HepG2 (cell line): ENCODE data around the gene ANKRD44. TPM values are rescaled to one million over a fixed set of nuclear protein-coding genes. Genes with fewer than 3 reads are reported as not detected.

Source experiments
- CENPBD1 ChIP-seq: sonication (generic); formaldehyde crosslinking; IDR thresholded peaks from 2 replicates; pipeline ENCODE4 v1.8.0; 2022; ENCODE audit warnings: missing genetic modification reagents, low read depth, mild to moderate bottlenecking, borderline replicate concordance
- CHD2 ChIP-seq: IDR thresholded peaks from 2 replicates; pipeline ENCODE4 v1.6.1; 2011; ENCODE audit warnings: low read depth, low read length, improper control_type of control experiment
- ZNF343 ChIP-seq: sonication (generic); formaldehyde crosslinking; IDR thresholded peaks from 2 replicates; pipeline ENCODE4 v1.4.0; 2020; ENCODE audit warnings: mild to moderate bottlenecking, missing genetic modification reagents
- ZNF546 ChIP-seq: sonication (generic); formaldehyde crosslinking; conservative IDR thresholded peaks from 2 replicates; pipeline ENCODE4 v1.8.1; 2023; ENCODE audit warnings: mild to moderate bottlenecking, missing genetic modification reagents
- ZNF639 ChIP-seq: conservative IDR thresholded peaks from 2 replicates; pipeline ENCODE4 v1.6.1; 2018; ENCODE audit warnings: missing genetic modification reagents
- ZNF816 ChIP-seq: sonication (generic); formaldehyde crosslinking; IDR thresholded peaks from 2 replicates; pipeline ENCODE4 v1.8.0; 2022; ENCODE audit warnings: missing genetic modification reagents, mild to moderate bottlenecking, borderline replicate concordance
- polyA plus RNA-seq, 8 experiments: library from polyadenylated mRNA; depleted of rRNA in 3 of 8; stranded (reverse) in 7 of 8; unstranded in 1 of 8; fragments of >200 nt; fragmentation: Illumina TruSeq in 4 of 8; extraction: Trizol in 4 of 8; gene quantifications; 2 replicates each; pipeline versions ENCODE4 v1.2.1 to v1.2.3, GENCODE V29; 2011 to 2016; ENCODE audit warnings: low read depth in 4 of 8, missing spikeins in 1 of 8, mixed read lengths in 1 of 8; ENCODE audit not compliant: insufficient read depth in 1 of 8
- total RNA-seq, 5 experiments: library from RNA; depleted of rRNA; stranded (reverse); fragments of >200 nt; fragmentation: Illumina TruSeq; extraction: Trizol; gene quantifications; 2 replicates each; pipeline ENCODE4 v1.2.3, GENCODE V29; 2016; ENCODE audit warnings: low read depth in 1 of 5
- TF ChIP-seq, protein P1 (sequence below): sonication (generic); formaldehyde crosslinking; IDR thresholded peaks from 2 replicates; pipeline ENCODE4 v1.4.0; 2020; ENCODE audit warnings: missing genetic modification reagents, borderline replicate concordance
- TF ChIP-seq, protein P2 (sequence below): sonication (generic); formaldehyde crosslinking; IDR thresholded peaks from 2 replicates; pipeline ENCODE4 v1.5.1; 2020; ENCODE audit warnings: missing genetic modification reagents, mild to moderate bottlenecking, borderline replicate concordance
- TF ChIP-seq, protein P3 (sequence below): sonication (generic); formaldehyde crosslinking; IDR thresholded peaks from 2 replicates; pipeline ENCODE4 v1.4.0; 2020; ENCODE audit warnings: mild to moderate bottlenecking, missing genetic modification reagents

The ANKRD44 gene
- total and polyA plus RNA-seq, 2 of the 13 experiments (the other 11 are each of a cell fraction or from before 2014, with no cell fraction given) = 0.04 to 0.11 TPM

DNA sequence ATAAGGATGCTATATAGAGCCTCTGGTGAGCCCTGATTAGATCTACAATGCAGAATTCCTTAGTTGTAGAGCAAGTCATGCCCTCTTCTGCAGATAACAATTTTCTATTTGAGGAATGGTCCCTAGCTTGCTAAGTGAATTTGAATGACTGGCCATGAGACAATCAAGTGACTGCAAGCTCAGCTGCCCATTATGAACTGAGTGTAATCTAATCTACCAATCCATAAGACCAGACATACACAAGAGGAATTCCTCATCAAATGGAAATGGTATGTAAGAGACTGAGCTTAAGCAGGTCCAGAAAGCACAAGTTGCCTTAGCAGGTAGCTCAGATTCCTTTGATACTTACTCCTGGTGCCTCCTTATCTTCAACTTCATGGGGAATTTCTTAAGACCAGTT lies 4.8 kb upstream of the ANKRD44 start (continued):
- TF ChIP-seq, protein P1, sequence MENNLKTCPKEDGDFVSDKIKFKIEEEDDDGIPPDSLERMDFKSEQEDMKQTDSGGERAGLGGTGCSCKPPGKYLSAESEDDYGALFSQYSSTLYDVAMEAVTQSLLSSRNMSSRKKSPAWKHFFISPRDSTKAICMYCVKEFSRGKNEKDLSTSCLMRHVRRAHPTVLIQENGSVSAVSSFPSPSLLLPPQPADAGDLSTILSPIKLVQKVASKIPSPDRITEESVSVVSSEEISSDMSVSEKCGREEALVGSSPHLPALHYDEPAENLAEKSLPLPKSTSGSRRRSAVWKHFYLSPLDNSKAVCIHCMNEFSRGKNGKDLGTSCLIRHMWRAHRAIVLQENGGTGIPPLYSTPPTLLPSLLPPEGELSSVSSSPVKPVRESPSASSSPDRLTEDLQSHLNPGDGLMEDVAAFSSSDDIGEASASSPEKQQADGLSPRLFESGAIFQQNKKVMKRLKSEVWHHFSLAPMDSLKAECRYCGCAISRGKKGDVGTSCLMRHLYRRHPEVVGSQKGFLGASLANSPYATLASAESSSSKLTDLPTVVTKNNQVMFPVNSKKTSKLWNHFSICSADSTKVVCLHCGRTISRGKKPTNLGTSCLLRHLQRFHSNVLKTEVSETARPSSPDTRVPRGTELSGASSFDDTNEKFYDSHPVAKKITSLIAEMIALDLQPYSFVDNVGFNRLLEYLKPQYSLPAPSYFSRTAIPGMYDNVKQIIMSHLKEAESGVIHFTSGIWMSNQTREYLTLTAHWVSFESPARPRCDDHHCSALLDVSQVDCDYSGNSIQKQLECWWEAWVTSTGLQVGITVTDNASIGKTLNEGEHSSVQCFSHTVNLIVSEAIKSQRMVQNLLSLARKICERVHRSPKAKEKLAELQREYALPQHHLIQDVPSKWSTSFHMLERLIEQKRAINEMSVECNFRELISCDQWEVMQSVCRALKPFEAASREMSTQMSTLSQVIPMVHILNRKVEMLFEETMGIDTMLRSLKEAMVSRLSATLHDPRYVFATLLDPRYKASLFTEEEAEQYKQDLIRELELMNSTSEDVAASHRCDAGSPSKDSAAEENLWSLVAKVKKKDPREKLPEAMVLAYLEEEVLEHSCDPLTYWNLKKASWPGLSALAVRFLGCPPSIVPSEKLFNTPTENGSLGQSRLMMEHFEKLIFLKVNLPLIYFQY (CRISPR knock-in tag) = no peak
- no peak for TF ChIP-seq ZNF816 (CRISPR knock-in tag)
- no peak for TF ChIP-seq ZNF343 (CRISPR knock-in tag)
- TF ChIP-seq, protein P2, sequence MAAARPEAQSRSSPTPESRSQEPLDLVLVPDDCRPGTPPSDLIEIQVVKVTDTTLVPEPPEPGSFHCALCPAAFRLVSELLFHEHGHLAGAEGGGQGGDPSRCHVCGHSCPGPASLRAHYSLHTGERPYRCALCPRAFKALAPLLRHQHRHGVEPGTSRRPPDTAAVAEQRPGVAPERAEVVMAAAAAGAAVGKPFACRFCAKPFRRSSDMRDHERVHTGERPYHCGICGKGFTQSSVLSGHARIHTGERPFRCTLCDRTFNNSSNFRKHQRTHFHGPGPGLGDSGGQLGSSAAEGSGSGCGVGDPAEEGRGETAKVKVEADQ = no peak
- TF ChIP-seq CHD2 = no peak
- TF ChIP-seq ZNF639 (CRISPR knock-in tag) = no peak
- TF ChIP-seq ZNF546 (CRISPR knock-in tag) = no peak
- TF ChIP-seq CENPBD1 = no peak
- TF ChIP-seq, protein P3, sequence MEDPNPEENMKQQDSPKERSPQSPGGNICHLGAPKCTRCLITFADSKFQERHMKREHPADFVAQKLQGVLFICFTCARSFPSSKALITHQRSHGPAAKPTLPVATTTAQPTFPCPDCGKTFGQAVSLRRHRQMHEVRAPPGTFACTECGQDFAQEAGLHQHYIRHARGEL (CRISPR knock-in tag) = no peak
- TF ChIP-seq, all 625 proteins: peak for 0
